ENCODE data around the gene PDK3.

DNA sequence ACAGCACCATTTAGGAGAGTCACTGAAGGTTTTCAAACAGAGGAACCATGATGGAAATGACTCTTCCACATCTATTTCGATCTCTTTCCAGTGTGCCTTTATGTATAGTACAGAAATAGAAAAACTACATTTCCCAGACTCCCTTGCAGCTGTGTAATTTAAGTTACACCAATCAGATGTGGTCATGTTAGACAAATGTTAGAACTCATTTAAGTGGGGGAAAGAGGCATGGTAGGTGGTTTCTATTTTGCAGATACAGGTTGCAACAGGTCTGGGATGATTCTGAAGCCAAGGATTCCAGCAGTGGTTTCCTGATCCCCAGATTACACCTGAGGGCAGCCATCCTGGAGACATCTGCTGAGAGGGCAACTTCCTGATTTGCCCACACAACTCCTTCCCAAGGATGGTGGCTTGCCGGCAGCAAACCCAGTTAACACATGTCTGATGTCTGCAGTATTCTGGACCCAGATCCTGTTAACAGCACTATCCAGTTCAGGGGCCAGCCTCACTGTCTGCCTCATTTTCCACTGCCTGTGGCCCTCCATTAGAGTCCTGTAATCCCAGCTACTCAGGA is 38.7 kb upstream of the PDK3 start:
- TF ChIP-seq POLR2A (IDR thresholded peaks at IDR 0.05), result no peak
- TF ChIP-seq, protein P1, sequence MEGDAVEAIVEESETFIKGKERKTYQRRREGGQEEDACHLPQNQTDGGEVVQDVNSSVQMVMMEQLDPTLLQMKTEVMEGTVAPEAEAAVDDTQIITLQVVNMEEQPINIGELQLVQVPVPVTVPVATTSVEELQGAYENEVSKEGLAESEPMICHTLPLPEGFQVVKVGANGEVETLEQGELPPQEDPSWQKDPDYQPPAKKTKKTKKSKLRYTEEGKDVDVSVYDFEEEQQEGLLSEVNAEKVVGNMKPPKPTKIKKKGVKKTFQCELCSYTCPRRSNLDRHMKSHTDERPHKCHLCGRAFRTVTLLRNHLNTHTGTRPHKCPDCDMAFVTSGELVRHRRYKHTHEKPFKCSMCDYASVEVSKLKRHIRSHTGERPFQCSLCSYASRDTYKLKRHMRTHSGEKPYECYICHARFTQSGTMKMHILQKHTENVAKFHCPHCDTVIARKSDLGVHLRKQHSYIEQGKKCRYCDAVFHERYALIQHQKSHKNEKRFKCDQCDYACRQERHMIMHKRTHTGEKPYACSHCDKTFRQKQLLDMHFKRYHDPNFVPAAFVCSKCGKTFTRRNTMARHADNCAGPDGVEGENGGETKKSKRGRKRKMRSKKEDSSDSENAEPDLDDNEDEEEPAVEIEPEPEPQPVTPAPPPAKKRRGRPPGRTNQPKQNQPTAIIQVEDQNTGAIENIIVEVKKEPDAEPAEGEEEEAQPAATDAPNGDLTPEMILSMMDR (IDR thresholded peaks at IDR 0.05), result no peak
